HG03457 (cell line): ENCODE data around the gene MEIS1.

Experiments used
- ATAC-seq: cut with Tn5 transposase; IDR thresholded peaks from one replicate; pipeline ENCODE4 v1.9.1; 2021; ENCODE audit warnings: moderate number of reproducible peaks; ENCODE audit not compliant: unreplicated experiment

Gene MEIS1

GRCh38 chr2:66532972-66533868, 98.3 kb downstream of the MEIS1 start:
- ATAC-seq, result no peak

DNA sequence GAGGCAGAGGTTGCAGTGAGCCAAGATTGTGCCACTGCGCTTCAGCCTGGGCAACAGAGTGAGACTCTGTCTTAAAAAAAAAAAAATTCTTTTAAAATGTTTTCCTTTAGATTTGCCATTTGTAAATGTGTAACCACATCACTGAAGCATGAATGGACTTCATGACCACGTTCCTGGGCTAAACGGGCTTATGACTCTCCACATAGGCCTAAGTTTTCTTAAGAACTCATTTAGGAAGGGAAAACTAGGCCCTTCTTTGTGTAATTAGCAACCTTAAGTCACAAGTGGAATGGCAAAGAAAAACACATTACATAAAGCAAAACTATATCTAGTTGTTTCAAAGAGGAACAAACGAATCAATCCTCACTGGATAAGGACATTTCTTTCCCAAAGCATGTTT, 99.5 kb downstream of the MEIS1 start:
- no peak for ATAC-seq

GRCh38 chr2:66535574-66536289, 100.8 kb downstream of the MEIS1 start:
- no peak for ATAC-seq

GRCh38 chr2:66536290-66536673, 101.4 kb downstream of the MEIS1 start:
- ATAC-seq, result no peak

- ATAC-seq, result no peak
These were observed 102.1 kb downstream of the MEIS1 start for GRCh38 chr2:66536997-66537396.

- no peak for ATAC-seq
These were observed 103.4 kb downstream of the MEIS1 start for GRCh38 chr2:66538291-66538690.

GRCh38 chr2:66539452-66539851, 104.5 kb downstream of the MEIS1 start:
- ATAC-seq, result no peak

DNA sequence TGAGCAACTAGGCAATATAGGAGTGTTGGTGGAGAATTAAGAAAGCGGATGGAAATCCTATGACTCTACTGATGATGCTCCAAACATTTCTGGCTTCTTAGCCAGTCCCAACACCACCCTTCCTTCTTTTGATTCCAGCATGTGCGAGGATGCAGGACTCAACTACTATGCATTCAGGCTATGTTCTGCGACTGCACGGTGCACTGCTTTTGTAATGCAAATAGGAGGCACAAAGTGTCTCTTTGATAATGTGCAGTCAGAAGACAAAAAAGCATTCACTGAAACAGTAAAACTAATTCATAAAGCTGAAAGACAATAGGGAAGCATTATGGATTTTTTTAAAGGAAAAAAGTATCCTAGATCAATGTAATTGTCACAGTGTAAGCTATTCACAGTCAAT, 106.7 kb downstream of the MEIS1 start:
- ATAC-seq, result no peak

DNA sequence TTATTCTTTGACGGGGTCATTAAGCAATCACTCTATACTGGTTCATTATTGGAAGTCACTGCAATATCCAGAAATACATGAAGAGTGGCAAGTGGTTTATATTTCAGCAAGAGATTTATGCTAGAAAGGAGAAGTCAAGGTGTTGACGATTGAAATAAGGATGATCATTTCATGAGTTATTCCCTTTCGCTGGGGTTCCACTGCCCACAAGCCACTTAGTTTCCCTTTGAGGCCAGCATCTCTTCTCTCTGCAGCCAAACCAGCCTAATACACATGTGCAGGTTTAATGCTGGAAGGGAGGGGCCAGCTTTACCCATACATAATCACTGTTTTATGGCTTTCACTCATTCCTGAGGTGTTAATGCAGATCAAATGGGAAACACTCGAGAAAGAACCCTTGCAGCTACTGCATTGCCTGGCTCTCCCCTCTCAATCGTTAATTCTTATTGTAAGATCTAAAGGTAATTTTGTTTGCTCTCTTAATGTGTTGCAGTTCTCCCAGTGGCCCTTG, 108.4 kb downstream of the MEIS1 start:
- no peak for ATAC-seq

DNA sequence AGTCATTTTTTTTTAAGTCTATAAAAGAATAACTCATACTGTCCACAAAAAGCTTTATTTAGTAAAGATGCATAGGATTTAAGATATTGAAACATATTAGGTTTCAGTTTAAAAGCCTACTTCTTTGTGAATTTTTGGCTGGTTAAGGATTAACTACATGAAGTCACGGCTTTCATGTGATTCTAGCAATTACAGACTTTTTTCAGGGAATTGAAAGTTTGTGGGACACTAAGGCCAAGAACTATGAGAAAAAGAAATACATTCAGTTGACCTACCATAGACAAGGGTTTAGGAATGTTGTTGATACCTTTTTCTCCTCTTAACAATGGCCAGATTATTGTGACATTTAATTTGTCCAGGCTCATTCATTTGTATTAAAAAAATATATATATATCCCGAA, 109.3 kb downstream of the MEIS1 start:
- no peak for ATAC-seq

DNA sequence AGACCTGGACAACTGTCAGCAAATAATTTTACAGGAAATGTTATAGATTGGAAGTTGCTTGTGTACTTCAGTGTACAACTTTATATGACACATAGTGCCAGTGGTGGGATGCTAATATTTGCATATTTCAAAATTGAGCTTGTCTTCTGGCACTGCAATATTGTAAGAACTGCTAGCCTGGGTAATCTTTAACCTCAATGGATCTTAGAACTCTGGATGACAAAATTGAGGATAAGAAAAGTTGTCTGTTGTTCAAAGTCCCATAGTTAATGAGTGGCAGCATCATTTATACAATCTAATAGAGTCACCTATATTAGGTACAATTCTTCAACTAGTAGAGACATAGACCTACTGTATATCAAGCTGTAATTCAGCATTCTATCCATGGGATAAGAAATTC, 110.3 kb downstream of the MEIS1 start:
- ATAC-seq, result no peak

DNA sequence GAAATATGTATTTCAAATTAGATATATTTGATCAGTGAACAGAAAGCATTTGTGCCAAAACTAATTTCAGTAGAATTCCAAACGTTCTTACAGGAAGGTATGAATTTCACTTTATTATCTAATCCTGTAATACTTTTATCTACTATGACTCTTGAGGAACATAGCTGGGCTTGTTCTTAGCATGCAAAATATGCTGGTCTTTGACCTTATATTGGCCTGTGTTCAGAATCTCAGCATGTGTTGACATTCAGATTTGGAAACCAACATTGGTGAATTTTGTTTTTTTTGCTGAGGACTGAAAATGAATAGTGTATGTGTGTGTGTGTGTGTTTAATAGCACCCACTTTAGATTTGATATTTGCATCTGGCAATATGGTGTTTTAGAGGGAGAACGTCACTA, 112.2 kb downstream of the MEIS1 start:
- ATAC-seq, result no peak

- ATAC-seq, result no peak
These were observed 113.0 kb downstream of the MEIS1 start for GRCh38 chr2:66547887-66548286.

- no peak for ATAC-seq
These were observed 113.5 kb downstream of the MEIS1 start for GRCh38 chr2:66548422-66548821.

DNA sequence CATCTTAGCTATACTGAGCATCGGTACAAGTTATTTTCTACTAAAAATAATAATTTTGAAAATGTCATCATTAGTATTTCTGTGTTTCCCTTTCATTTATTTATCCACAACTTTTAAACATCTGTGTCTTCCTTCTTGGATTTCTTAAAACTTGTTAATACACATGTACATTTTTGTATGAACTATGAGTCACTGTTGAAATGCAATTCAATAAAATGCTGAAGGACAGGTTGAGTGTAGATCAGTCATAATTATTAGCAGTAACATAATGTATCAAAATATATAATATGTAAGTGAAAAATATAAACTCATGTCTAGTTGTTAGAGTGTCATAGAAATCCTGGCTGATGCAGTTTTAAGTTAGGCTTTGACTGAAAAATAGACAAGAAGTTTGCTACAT, 115.9 kb downstream of the MEIS1 start:
- no peak for ATAC-seq

GRCh38 chr2:66553370-66553769, 118.4 kb downstream of the MEIS1 start:
- no peak for ATAC-seq

GRCh38 chr2:66555091-66555490, 120.2 kb downstream of the MEIS1 start:
- ATAC-seq, result no peak

DNA sequence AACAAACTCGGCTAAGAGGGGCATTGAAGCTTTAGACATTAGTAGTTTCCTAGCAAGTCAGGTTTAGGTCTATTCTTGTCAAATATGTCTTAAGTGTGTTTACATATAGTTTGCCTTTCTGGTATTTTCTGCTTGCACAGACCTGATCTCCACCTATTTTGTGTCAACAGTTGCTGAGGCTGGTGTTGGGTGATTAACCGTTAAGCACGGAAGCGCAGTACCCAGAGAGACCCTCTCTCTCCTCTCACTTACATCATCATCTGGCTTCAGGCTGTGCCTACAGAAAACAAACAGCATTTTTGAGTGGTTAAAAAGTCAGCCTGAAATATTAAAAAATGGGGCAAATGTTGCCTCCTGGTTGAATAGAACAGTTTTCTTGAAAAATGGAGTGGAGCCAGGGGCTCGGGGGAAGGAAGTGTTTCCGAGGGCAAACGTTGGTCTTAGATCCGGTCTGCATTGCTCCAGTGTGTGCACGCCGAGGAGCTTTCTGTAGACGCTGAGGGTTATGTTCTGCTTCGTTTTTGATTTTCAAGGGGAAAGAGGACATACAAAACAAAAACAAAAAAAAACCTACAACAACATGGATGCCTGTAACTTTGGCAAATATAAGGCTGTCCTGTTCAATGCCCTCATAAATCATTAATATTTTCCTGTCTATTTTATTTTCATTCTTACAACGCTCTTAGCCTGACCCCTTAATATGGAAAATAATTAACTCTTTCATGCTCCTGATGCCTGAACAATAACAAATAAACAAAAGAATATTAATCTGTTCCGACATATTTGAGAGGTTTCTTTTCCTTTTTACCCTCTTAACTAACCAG, 120.8 kb downstream of the MEIS1 start:
- no peak for ATAC-seq

GRCh38 chr2:66559672-66560071, 124.7 kb downstream of the MEIS1 start:
- ATAC-seq, result no peak

- no peak for ATAC-seq
These were observed 125.8 kb downstream of the MEIS1 start for GRCh38 chr2:66560683-66561082.

GRCh38 chr2:66561645-66562303, 126.8 kb downstream of the MEIS1 start:
- no peak for ATAC-seq
